Astrocyte (in vitro differentiated cells and primary cell): ENCODE measurements around the gene USP40. TPM values are rescaled to one million over a fixed set of nuclear protein-coding genes. Genes with fewer than 3 reads are reported as not detected.

Source experiments
- DNase-seq: peaks from one replicate; pipeline ENCODE4 v3.0.0-alpha.2; 2010; ENCODE audit warnings: low read depth
- FAIRE-seq: peaks from 2 replicates; lab custom pipeline; 2011; peaks lifted over from hg19 to GRCh38; lab: Jason Lieb, UNC
- H2AFZ ChIP-seq: 2 replicates; pipeline ENCODE4 v1.6.0; 2012; ENCODE audit warnings: low read depth, low read length, inconsistent platforms
- H3K27ac ChIP-seq: 2 replicates; pipeline ENCODE4 v1.5.1; 2011; ENCODE audit warnings: low read depth, low read length, inconsistent platforms
- H3K27me3 ChIP-seq: 2 replicates; pipeline ENCODE4 v1.6.0; 2011; ENCODE audit warnings: low read length, inconsistent platforms; ENCODE audit not compliant: insufficient read depth
- H3K36me3 ChIP-seq: 2 replicates; pipeline ENCODE4 v1.5.1; 2011; ENCODE audit warnings: low read length, inconsistent platforms; ENCODE audit not compliant: insufficient read depth
- H3K4me1 ChIP-seq: 2 replicates; pipeline ENCODE4 v1.5.1; 2011; ENCODE audit warnings: low read length, inconsistent platforms; ENCODE audit not compliant: insufficient read depth
- H3K4me2 ChIP-seq: 2 replicates; pipeline ENCODE4 v1.6.0; 2012; ENCODE audit warnings: low read length, inconsistent platforms
- H3K4me3 ChIP-seq: 2 replicates; pipeline ENCODE4 v1.5.1; 2011; ENCODE audit warnings: low read depth, mild to moderate bottlenecking, low read length, inconsistent platforms; ENCODE audit not compliant: insufficient read depth
- H3K79me2 ChIP-seq: 2 replicates; pipeline ENCODE4 v1.6.0; 2012; ENCODE audit warnings: mild to moderate bottlenecking, low read length, inconsistent platforms; ENCODE audit not compliant: insufficient read depth
- H3K9ac ChIP-seq: 2 replicates; pipeline ENCODE4 v1.6.0; 2012; ENCODE audit warnings: mild to moderate bottlenecking, low read length, inconsistent platforms
- H3K9me3 ChIP-seq: 2 replicates; pipeline ENCODE4 v1.5.1; 2012; ENCODE audit warnings: low read depth, mild to moderate bottlenecking, low read length, inconsistent platforms; ENCODE audit not compliant: insufficient read depth
- H4K20me1 ChIP-seq: 2 replicates; pipeline ENCODE4 v1.6.0; 2012; ENCODE audit warnings: low read length, inconsistent platforms; ENCODE audit not compliant: insufficient read depth
- H3K27ac Mint-ChIP-seq: one replicate; pipeline ENCODE4 v1.8.0; 2021; ENCODE audit warnings: mild to moderate bottlenecking, mixed read lengths; ENCODE audit not compliant: unreplicated experiment
- H3K27me3 Mint-ChIP-seq: one replicate; pipeline ENCODE4 v1.8.0; 2021; ENCODE audit warnings: low read depth, mixed read lengths; ENCODE audit not compliant: unreplicated experiment
- H3K36me3 Mint-ChIP-seq: one replicate; pipeline ENCODE4 v1.8.0; 2021; ENCODE audit warnings: low read depth, mixed read lengths; ENCODE audit not compliant: unreplicated experiment
- H3K4me1 Mint-ChIP-seq: one replicate; pipeline ENCODE4 v1.8.0; 2021; ENCODE audit warnings: low read depth, mixed read lengths; ENCODE audit not compliant: unreplicated experiment
- H3K4me3 Mint-ChIP-seq: one replicate; pipeline ENCODE4 v1.8.0; 2021; ENCODE audit warnings: mild to moderate bottlenecking, moderate library complexity, mixed read lengths; ENCODE audit not compliant: unreplicated experiment
- H3K9me3 Mint-ChIP-seq: one replicate; pipeline ENCODE4 v1.8.0; 2021; ENCODE audit warnings: mild to moderate bottlenecking, mixed read lengths; ENCODE audit not compliant: unreplicated experiment
- EZH2 ChIP-seq: IDR thresholded peaks from 2 replicates; pipeline ENCODE4 v1.6.1; 2012; ENCODE audit warnings: mild to moderate bottlenecking, low read length, inconsistent platforms; ENCODE audit not compliant: insufficient read depth
- total RNA-seq: library from RNA; stranded (reverse); gene quantifications from 2 replicates; pipeline ENCODE4 v1.2.1, GENCODE V29; 2021
- TF ChIP-seq, protein P1 (sequence below): IDR thresholded peaks from 2 replicates; pipeline ENCODE4 v1.5.1; 2011; ENCODE audit warnings: low read depth, mild to moderate bottlenecking, inconsistent platforms, low read length, moderate library complexity; ENCODE audit not compliant: insufficient read depth

The USP40 gene
- total RNA-seq, 1 donor from 2014 or later = 25.4 TPM

- Histone ChIP-seq H3K9me3 (no peaks in the 10 kb centered on the region), H3K27me3 (no peaks in the 10 kb centered on the region), H3K79me2 (no peaks in the 10 kb centered on the region), H3K27ac (no peak overlapping the region), H3K4me2 (no peak overlapping the region), H3K4me3 (no peak overlapping the region), H3K4me1 (no peaks in the 10 kb centered on the region), H4K20me1 (no peaks in the 10 kb centered on the region), H2AFZ (no peak overlapping the region), H3K36me3 (peaks cover 3% of the 10 kb centered on the region), H3K9ac (no peak overlapping the region)
- Mint-ChIP-seq H3K9me3 (no peaks in the 10 kb centered on the region), H3K36me3 (peaks cover 9% of the 10 kb centered on the region), H3K27me3 (no peaks in the 10 kb centered on the region), H3K4me1 (no peaks in the 10 kb centered on the region), H3K4me3 (no peak overlapping the region), H3K27ac (peak overlapping the region; percentile 50)
- peak; percentile 14 for DNase-seq
- TF ChIP-seq, protein P1, sequence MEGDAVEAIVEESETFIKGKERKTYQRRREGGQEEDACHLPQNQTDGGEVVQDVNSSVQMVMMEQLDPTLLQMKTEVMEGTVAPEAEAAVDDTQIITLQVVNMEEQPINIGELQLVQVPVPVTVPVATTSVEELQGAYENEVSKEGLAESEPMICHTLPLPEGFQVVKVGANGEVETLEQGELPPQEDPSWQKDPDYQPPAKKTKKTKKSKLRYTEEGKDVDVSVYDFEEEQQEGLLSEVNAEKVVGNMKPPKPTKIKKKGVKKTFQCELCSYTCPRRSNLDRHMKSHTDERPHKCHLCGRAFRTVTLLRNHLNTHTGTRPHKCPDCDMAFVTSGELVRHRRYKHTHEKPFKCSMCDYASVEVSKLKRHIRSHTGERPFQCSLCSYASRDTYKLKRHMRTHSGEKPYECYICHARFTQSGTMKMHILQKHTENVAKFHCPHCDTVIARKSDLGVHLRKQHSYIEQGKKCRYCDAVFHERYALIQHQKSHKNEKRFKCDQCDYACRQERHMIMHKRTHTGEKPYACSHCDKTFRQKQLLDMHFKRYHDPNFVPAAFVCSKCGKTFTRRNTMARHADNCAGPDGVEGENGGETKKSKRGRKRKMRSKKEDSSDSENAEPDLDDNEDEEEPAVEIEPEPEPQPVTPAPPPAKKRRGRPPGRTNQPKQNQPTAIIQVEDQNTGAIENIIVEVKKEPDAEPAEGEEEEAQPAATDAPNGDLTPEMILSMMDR = peak; percentile 66
- no peak for TF ChIP-seq EZH2
- FAIRE-seq = no peak
These were observed 117.3 kb downstream of the USP40 start for GRCh38 chr2:233449081-233449901.

DNA sequence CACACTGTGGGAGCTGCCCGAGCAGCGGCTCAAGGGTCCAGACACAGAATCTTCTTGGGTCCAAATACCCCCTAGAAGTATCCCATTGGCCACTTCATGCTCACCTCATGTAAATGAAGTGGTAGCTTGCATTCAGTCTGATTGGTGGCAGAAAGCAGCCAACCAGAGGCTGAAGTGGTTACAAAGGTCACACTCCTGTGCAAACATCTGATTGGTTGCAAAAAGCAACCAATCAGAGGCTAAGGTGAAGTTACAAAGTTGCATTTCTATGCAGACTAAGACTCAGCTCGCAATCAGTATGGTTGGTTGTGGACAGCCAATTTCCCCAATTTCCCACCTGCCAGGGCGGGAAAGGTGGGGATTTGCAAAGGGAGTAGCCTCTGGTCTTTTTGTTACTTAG, 118.0 kb downstream of the USP40 start:
- peaks cover 3% of the 10 kb centered on the region for H3K36me3 ChIP-seq

More for the DNA sequence above, 118.0 kb downstream of the USP40 start:
- Histone ChIP-seq H4K20me1 (no peaks in the 10 kb centered on the region), H3K4me3 (no peak overlapping the region), H3K4me2 (no peak overlapping the region), H2AFZ (no peak overlapping the region), H3K27ac (no peak overlapping the region), H3K9ac (no peak overlapping the region), H3K79me2 (no peaks in the 10 kb centered on the region), H3K4me1 (no peaks in the 10 kb centered on the region), H3K9me3 (no peaks in the 10 kb centered on the region), H3K27me3 (no peaks in the 10 kb centered on the region)
- H3K36me3 Mint-ChIP-seq = peaks cover 11% of the 10 kb centered on the region
- H3K4me1 Mint-ChIP-seq = no peaks in the 10 kb centered on the region
- DNase-seq (no peak), FAIRE-seq (no peak)
- H3K9me3 Mint-ChIP-seq = no peaks in the 10 kb centered on the region
- no peak overlapping the region for H3K4me3 Mint-ChIP-seq
- H3K27me3 Mint-ChIP-seq = peaks cover 1% of the 10 kb centered on the region
- no peak overlapping the region for H3K27ac Mint-ChIP-seq
- TF ChIP-seq, protein P1 = no peak
- no peak for TF ChIP-seq EZH2
